Brain microvascular endothelial cell (primary cell): ENCODE results near the gene OR52B2.

Experiments used
- DNase-seq: peaks from one replicate; pipeline ENCODE4 v3.0.0-alpha.2; 2020
- H3K27ac ChIP-seq: fragments of 250-450 bp; sonication (Bioruptor Pico); 2 replicates; pipeline ENCODE4 v1.5.1; 2020; ENCODE audit warnings: mild to moderate bottlenecking, moderate library complexity
- H3K27me3 ChIP-seq: fragments of 250-450 bp; sonication (Bioruptor Pico); replicated peaks from 2 replicates; pipeline ENCODE4 v1.5.1; 2020; ENCODE audit warnings: mild to moderate bottlenecking
- H3K36me3 ChIP-seq: fragments of 250-450 bp; sonication (Bioruptor Pico); replicated peaks from 2 replicates; pipeline ENCODE4 v1.5.1; 2020; ENCODE audit warnings: mild to moderate bottlenecking
- H3K4me3 ChIP-seq: 2 replicates; pipeline ENCODE4 v1.5.1; 2011; ENCODE audit warnings: low read depth, mild to moderate bottlenecking, control low read depth, low read length, moderate library complexity
- CTCF ChIP-seq: IDR thresholded peaks from 2 replicates; pipeline ENCODE4 v1.5.1; 2011; ENCODE audit warnings: low read depth, mild to moderate bottlenecking, moderate library complexity, low read length, control low read depth, inconsistent platforms; ENCODE audit errors: missing control alignments
- in situ Hi-C: cut with HindIII; loops from 2 replicates; pipeline ENCODE4 v1.10.0; 2017; ENCODE audit warnings: low sequenced_read_pairs, low pct_ligation_motif_present

Gene OR52B2

GRCh38 chr11:6209801-6210200 lies 39.7 kb upstream of the OR52B2 start:
- in situ Hi-C loops: no loop called here
- no peak for TF ChIP-seq CTCF
- H3K27me3 ChIP-seq: no peaks in the 10 kb centered on the region
- no peak overlapping the region for H3K4me3 ChIP-seq
- H3K27ac ChIP-seq: no peak overlapping the region
- no peak for DNase-seq
- H3K36me3 ChIP-seq: peaks cover 24% of the 10 kb centered on the region

- in situ Hi-C loops: no loop called here
- DNase-seq: no peak
- Histone ChIP-seq H3K4me3 (no peak overlapping the region), H3K36me3 (peaks cover 10% of the 10 kb centered on the region), H3K27ac (no peak overlapping the region), H3K27me3 (no peaks in the 10 kb centered on the region)
- TF ChIP-seq CTCF: no peak
Observed at GRCh38 chr11:6206456-6207180, 36.5 kb upstream of the OR52B2 start.

GRCh38 chr11:6205366-6205765 lies 35.2 kb upstream of the OR52B2 start, which contains the start of gene C11orf42:
C11orf42 (plus strand) TSS chr11:6205557; CDS start chr11:6205616, 59 bp downstream.
- no peak for DNase-seq
- peaks cover 6% of the 10 kb centered on the region for H3K36me3 ChIP-seq
- H3K27me3 ChIP-seq: no peaks in the 10 kb centered on the region
- no peak within 1 kb of the TSS for H3K4me3 ChIP-seq
- in situ Hi-C loops: no loop called here
- no peak for TF ChIP-seq CTCF
- no peak within 1 kb of the TSS for H3K27ac ChIP-seq

GRCh38 chr11:6204706-6205105 lies 34.6 kb upstream of the OR52B2 start:
- no peaks in the 10 kb centered on the region for H3K27me3 ChIP-seq
- DNase-seq: no peak
- TF ChIP-seq CTCF: no peak
- no peak overlapping the region for H3K4me3 ChIP-seq
- in situ Hi-C loops: no loop called here
- H3K27ac ChIP-seq: no peak overlapping the region
- H3K36me3 ChIP-seq: peaks cover 3% of the 10 kb centered on the region

GRCh38 chr11:6203327-6203726 lies 33.2 kb upstream of the OR52B2 start:
- in situ Hi-C loops: no loop called here

More at GRCh38 chr11:6203327-6203726, 33.2 kb upstream of the OR52B2 start:
- no peak for DNase-seq
- TF ChIP-seq CTCF: no peak
- H3K27ac ChIP-seq: no peak overlapping the region
- H3K4me3 ChIP-seq: no peak overlapping the region
- H3K27me3 ChIP-seq: no peaks in the 10 kb centered on the region
- peaks cover 3% of the 10 kb centered on the region for H3K36me3 ChIP-seq
